ENCODE measurements around the gene MVK.

MVK gene

GRCh38 chr12:109545826-109546225 lies 27.8 kb upstream of the MVK start:
- DNase-seq (ENCODE audit: low read depth) = no peak

GRCh38 chr12:109547286-109547685 lies 26.3 kb upstream of the MVK start:
- DNase-seq (ENCODE audit: low read depth) = no peak

GRCh38 chr12:109548258-109548657 lies 25.3 kb upstream of the MVK start:
- no peak for DNase-seq (ENCODE audit: low read depth)

GRCh38 chr12:109549613-109550270 lies 23.9 kb upstream of the MVK start:
- no peak for DNase-seq (ENCODE audit: low read depth)

GRCh38 chr12:109550281-109550680 lies 23.3 kb upstream of the MVK start:
- no peak for DNase-seq (ENCODE audit: low read depth)

GRCh38 chr12:109551108-109551507 lies 22.5 kb upstream of the MVK start:
- DNase-seq (ENCODE audit: low read depth) = no peak

- no peak for DNase-seq (ENCODE audit: low read depth)
These were observed 20.6 kb upstream of the MVK start for GRCh38 chr12:109552971-109553370.

GRCh38 chr12:109553483-109553882 lies 20.1 kb upstream of the MVK start:
- DNase-seq (ENCODE audit: low read depth) = no peak

- DNase-seq (ENCODE audit: low read depth) = no peak
These were observed 19.6 kb upstream of the MVK start for GRCh38 chr12:109553906-109554500.

- DNase-seq (ENCODE audit: low read depth) = no peak
These were observed 18.8 kb upstream of the MVK start for GRCh38 chr12:109554761-109555160.

GRCh38 chr12:109555431-109556315 lies 17.9 kb upstream of the MVK start:
- no peak for DNase-seq (ENCODE audit: low read depth)

GRCh38 chr12:109557200-109557599 lies 16.4 kb upstream of the MVK start:
- DNase-seq (ENCODE audit: low read depth) = no peak

GRCh38 chr12:109557805-109558204 lies 15.8 kb upstream of the MVK start:
- DNase-seq (ENCODE audit: low read depth) = no peak

- DNase-seq (ENCODE audit: low read depth) = no peak
These were observed 15.0 kb upstream of the MVK start for GRCh38 chr12:109558374-109559199.

- DNase-seq (ENCODE audit: low read depth) = no peak
These were observed 14.4 kb upstream of the MVK start for GRCh38 chr12:109559200-109559505.

- DNase-seq (ENCODE audit: low read depth) = no peak
These were observed 14.0 kb upstream of the MVK start for GRCh38 chr12:109559601-109560000.

GRCh38 chr12:109560867-109561710 lies 12.5 kb upstream of the MVK start:
- no peak for DNase-seq (ENCODE audit: low read depth)

- no peak for DNase-seq (ENCODE audit: low read depth)
These were observed 11.9 kb upstream of the MVK start for GRCh38 chr12:109561711-109562030.

- DNase-seq (ENCODE audit: low read depth) = no peak
These were observed 10.7 kb upstream of the MVK start for GRCh38 chr12:109562871-109563270.

- DNase-seq (ENCODE audit: low read depth) = no peak
These were observed 10.0 kb upstream of the MVK start for GRCh38 chr12:109563291-109564284.
